ENCODE data around the gene ZNF414. TPM values are rescaled to one million over a fixed set of nuclear protein-coding genes. Genes with fewer than 3 reads are reported as not detected.

Gene ZNF414
- total and polyA plus RNA-seq, 2 of the 4 experiments (the other 2 are of a cell fraction), result 3.2 to 14.2 TPM

DNA sequence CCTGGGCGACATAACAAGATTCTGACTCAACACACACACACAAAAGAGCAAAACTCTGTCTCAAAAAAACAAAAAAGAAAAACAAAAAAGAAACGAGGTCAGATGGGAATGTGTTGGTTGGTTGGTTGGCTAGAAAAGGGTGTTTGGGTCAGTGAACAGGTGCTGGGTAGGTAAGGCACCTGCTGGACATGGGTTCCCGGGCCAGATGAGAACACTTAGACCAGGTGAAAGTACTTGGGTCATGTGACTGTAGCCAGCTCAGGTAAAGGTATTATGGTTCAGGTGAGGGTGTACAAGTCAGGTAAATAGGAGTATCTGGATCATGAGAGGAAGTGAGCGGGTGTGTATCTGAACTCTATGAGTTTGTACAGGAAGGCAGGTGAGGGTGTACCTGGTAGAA lies 14.5 kb upstream of the ZNF414 start:
- no peaks in the 10 kb centered on the region for H3K27me3 ChIP-seq (ENCODE audit: control insufficient read depth, insufficient read depth, low read length)
- H2AFZ ChIP-seq (replicated peaks; ENCODE audit: low read length, poor library complexity), result no peak overlapping the region
- no peaks in the 10 kb centered on the region for H3K9me3 ChIP-seq (ENCODE audit: control insufficient read depth, insufficient read depth, low read length)
- no peak overlapping the region for H3K9ac ChIP-seq (ENCODE audit: low read depth, low read length)
- DNase-seq (no peak), ATAC-seq (ENCODE audit: low read depth) (no peak)
- H3K14ac ChIP-seq (replicated peaks; ENCODE audit: low read depth, low read length), result no peak overlapping the region
- H3K4me2 ChIP-seq (ENCODE audit: low read depth, low read length), result no peak overlapping the region
- H3K4ac ChIP-seq (ENCODE audit: low read depth, low read length), result no peak overlapping the region
- dilution Hi-C loops (cut with HindIII; ENCODE audit: low sequenced_read_pairs, unreplicated experiment) (no loop called here), in situ Hi-C loops (cut with MboI; ENCODE audit: low sequenced_read_pairs) (no loop called here), intact Hi-C loops (cut with micrococcal nuclease) (no loop called here)
- no peak overlapping the region for H4K5ac ChIP-seq (ENCODE audit: low read depth, low read length)
- H2BK15ac ChIP-seq (ENCODE audit: low read depth, low read length), result no peak overlapping the region
- H3K79me1 ChIP-seq (ENCODE audit: low read depth in 1 of 2, low read length in 2 of 2), result peaks cover 24 to 32% of the 10 kb centered on the region in 2 experiments
- H2BK20ac ChIP-seq (ENCODE audit: low read depth, low read length), result no peak overlapping the region
- H2BK5ac ChIP-seq (ENCODE audit: low read depth, low read length, poor library complexity, severe bottlenecking), result no peak overlapping the region
- H3K56ac ChIP-seq (ENCODE audit: extremely low read depth, insufficient read depth, low read length), result no peak overlapping the region
- peaks cover 4% of the 10 kb centered on the region for H3K4me1 ChIP-seq (ENCODE audit: control insufficient read depth, insufficient read depth, low read length)
- WGBS, 2 experiments (ENCODE audit: extremely low coverage in 2 of 2, insufficient read length in 1 of 2), result 81% methylated on average over 3 of the region's 4 CpGs; no CpG with 5 or more reads in 1 of the 2 experiments
- no peak overlapping the region for H3K4me3 ChIP-seq (ENCODE audit: insufficient read depth, low read depth, low read length)
- TF ChIP-seq RCOR1 (IDR thresholded peaks at IDR 0.05; ENCODE audit: insufficient replicate concordance, low read length) (no peak), MAFK (IDR thresholded peaks at IDR 0.05; ENCODE audit: low read depth, low read length) (no peak), NFE2L2 (IDR thresholded peaks at IDR 0.05; ENCODE audit: low read depth, low read length) (no peak), CEBPB (IDR thresholded peaks at IDR 0.05; ENCODE audit: low read depth, low read length) (no peak), SMC3 (IDR thresholded peaks at IDR 0.05; ENCODE audit: low read depth, low read length) (no peak), RFX5 (IDR thresholded peaks at IDR 0.05; ENCODE audit: low read depth, low read length) (no peak), CHD1 (IDR thresholded peaks at IDR 0.05; ENCODE audit: low read depth, low read length) (no peak), MAZ (IDR thresholded peaks at IDR 0.05; ENCODE audit: borderline replicate concordance, low read depth, low read length) (no peak), RAD21 (IDR thresholded peaks at IDR 0.05; ENCODE audit: low read length) (no peak), MXI1 (IDR thresholded peaks at IDR 0.05; ENCODE audit: borderline replicate concordance, low read depth, low read length) (no peak), FOS (IDR thresholded peaks at IDR 0.05; ENCODE audit: low read depth, low read length) (no peak), POLR2A (IDR thresholded peaks at IDR 0.05; ENCODE audit: low read depth, low read length) (no peak), BHLHE40 (IDR thresholded peaks at IDR 0.05; ENCODE audit: low read depth, low read length) (no peak)
- TF ChIP-seq, protein P1, sequence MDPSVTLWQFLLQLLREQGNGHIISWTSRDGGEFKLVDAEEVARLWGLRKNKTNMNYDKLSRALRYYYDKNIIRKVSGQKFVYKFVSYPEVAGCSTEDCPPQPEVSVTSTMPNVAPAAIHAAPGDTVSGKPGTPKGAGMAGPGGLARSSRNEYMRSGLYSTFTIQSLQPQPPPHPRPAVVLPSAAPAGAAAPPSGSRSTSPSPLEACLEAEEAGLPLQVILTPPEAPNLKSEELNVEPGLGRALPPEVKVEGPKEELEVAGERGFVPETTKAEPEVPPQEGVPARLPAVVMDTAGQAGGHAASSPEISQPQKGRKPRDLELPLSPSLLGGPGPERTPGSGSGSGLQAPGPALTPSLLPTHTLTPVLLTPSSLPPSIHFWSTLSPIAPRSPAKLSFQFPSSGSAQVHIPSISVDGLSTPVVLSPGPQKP (IDR thresholded peaks at IDR 0.05; ENCODE audit: borderline replicate concordance, low read depth, low read length), result no peak
- TF ChIP-seq, protein P2, sequence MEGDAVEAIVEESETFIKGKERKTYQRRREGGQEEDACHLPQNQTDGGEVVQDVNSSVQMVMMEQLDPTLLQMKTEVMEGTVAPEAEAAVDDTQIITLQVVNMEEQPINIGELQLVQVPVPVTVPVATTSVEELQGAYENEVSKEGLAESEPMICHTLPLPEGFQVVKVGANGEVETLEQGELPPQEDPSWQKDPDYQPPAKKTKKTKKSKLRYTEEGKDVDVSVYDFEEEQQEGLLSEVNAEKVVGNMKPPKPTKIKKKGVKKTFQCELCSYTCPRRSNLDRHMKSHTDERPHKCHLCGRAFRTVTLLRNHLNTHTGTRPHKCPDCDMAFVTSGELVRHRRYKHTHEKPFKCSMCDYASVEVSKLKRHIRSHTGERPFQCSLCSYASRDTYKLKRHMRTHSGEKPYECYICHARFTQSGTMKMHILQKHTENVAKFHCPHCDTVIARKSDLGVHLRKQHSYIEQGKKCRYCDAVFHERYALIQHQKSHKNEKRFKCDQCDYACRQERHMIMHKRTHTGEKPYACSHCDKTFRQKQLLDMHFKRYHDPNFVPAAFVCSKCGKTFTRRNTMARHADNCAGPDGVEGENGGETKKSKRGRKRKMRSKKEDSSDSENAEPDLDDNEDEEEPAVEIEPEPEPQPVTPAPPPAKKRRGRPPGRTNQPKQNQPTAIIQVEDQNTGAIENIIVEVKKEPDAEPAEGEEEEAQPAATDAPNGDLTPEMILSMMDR (conservative IDR thresholded peaks at IDR 0.05; ENCODE audit: low read depth, low read length), result no peak
- TF ChIP-seq, protein P3, sequence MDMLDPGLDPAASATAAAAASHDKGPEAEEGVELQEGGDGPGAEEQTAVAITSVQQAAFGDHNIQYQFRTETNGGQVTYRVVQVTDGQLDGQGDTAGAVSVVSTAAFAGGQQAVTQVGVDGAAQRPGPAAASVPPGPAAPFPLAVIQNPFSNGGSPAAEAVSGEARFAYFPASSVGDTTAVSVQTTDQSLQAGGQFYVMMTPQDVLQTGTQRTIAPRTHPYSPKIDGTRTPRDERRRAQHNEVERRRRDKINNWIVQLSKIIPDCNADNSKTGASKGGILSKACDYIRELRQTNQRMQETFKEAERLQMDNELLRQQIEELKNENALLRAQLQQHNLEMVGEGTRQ (IDR thresholded peaks at IDR 0.05; ENCODE audit: low read depth, low read length), result no peak
- no peak overlapping the region for H2AK5ac ChIP-seq (ENCODE audit: low read depth, low read length)
- no peak overlapping the region for H3K23ac ChIP-seq (ENCODE audit: low read depth, low read length)
- ChIA-PET POLR2A (ENCODE audit: unreplicated experiment) (no interaction called here), CTCF (interaction anchor here (0.7 kb wide), 1 partner anchor 114 kb away, joined by 3 read pairs; no protein-coding TSS in a partner anchor)
- BruUV-seq (replicated peaks), result no TSS peak
- H3K18ac ChIP-seq (ENCODE audit: low read depth, low read length), result no peak overlapping the region
- no peak overlapping the region for H2AK9ac ChIP-seq (replicated peaks; ENCODE audit: low read depth, low read length, poor library complexity)
- H2BK120ac ChIP-seq (ENCODE audit: low read depth, low read length), result no peak overlapping the region
- peaks cover 27% of the 10 kb centered on the region for H3K9me1 ChIP-seq (ENCODE audit: insufficient read depth, low read length)
- H4K91ac ChIP-seq (ENCODE audit: insufficient read depth, low read depth, low read length), result no peak overlapping the region
- no peak overlapping the region for H3K27ac ChIP-seq (ENCODE audit: insufficient read depth, low read length)
- no peaks in the 10 kb centered on the region for H3K36me3 ChIP-seq (ENCODE audit: control insufficient read depth, insufficient read depth, low read length)
- no peak overlapping the region for H4K8ac ChIP-seq (ENCODE audit: low read depth in 2 of 2, low read length in 2 of 2)
- peaks cover 24% of the 10 kb centered on the region; the same call in 1 of the 2 replicates for H4K20me1 ChIP-seq (ENCODE audit: insufficient read depth, low read length)

Data from IMR-90 (cell line).